ENCODE results near the gene ONECUT1.

Gene ONECUT1

GRCh38 chr15:52709187-52709981, 80.8 kb downstream of the ONECUT1 start:
- no peaks in the 10 kb centered on the region for H3K36me3 ChIP-seq (ENCODE audit: control insufficient read depth in 5 of 5, insufficient read depth in 5 of 5, low read length in 5 of 5)
- H3K27me3 ChIP-seq (ENCODE audit: control insufficient read depth in 5 of 5, insufficient read depth in 4 of 5, low read length in 5 of 5): no peaks in the 10 kb centered on the region
- H3K27ac ChIP-seq (ENCODE audit: low read depth, low read length): no peak overlapping the region
- H3K4me3 ChIP-seq (ENCODE audit: low read depth in 1 of 5, low read length in 5 of 5): no peak overlapping the region
- no peaks in the 10 kb centered on the region for H3K9me3 ChIP-seq (ENCODE audit: control insufficient read depth in 5 of 5, low read length in 5 of 5)
- H3K9ac ChIP-seq (ENCODE audit: low read length in 5 of 5): no peak overlapping the region
- H3K4me1 ChIP-seq (ENCODE audit: control insufficient read depth in 5 of 5, insufficient read depth in 5 of 5, low read length in 5 of 5): peaks cover 0 to 17% (median 3%) of the 10 kb centered on the region in 5 donors

All from subcutaneous abdominal adipose tissue (tissue), 5 donors.